NCI-H187 (cell line): ENCODE data around the gene RPE.
A peak's percentile ranks its signal among the peaks of the same experiment; 100 is the strongest.

Experiments used
- DNase-seq, 2 experiments: peaks; one replicate each; lab custom pipeline; 2025; lab: John Stamatoyannopoulos, UW

RPE gene

GRCh38 chr2:210000464-210001324 lies 1.7 kb upstream of the RPE start:
- DNase-seq: no peak

GRCh38 chr2:210003359-210003758 lies 921 bp downstream of the RPE start:
- no peak for DNase-seq

GRCh38 chr2:210004881-210005280 lies 2.4 kb downstream of the RPE start:
- DNase-seq: no peak

GRCh38 chr2:210007895-210008294 lies 5.5 kb downstream of the RPE start:
- DNase-seq: no peak

GRCh38 chr2:210009126-210009525 lies 6.7 kb downstream of the RPE start:
- DNase-seq: no peak

- no peak for DNase-seq
These were observed 7.5 kb downstream of the RPE start for GRCh38 chr2:210009896-210010295.

GRCh38 chr2:210020138-210020537 lies 17.7 kb downstream of the RPE start:
- DNase-seq: no peak

GRCh38 chr2:210022824-210023223 lies 20.4 kb downstream of the RPE start:
- no peak for DNase-seq

GRCh38 chr2:210027608-210028007 lies 25.2 kb downstream of the RPE start:
- DNase-seq: no peak

- peak; percentile 0 to 7 for DNase-seq
These were observed 25.7 kb downstream of the RPE start for GRCh38 chr2:210028178-210028577.

GRCh38 chr2:210034087-210034683 lies 31.7 kb downstream of the RPE start:
- DNase-seq: no peak

- DNase-seq: no peak
These were observed 33.2 kb downstream of the RPE start for GRCh38 chr2:210035679-210036078.

- no peak for DNase-seq
These were observed 35.6 kb downstream of the RPE start for GRCh38 chr2:210038078-210038477.

GRCh38 chr2:210046851-210047500 lies 44.5 kb downstream of the RPE start:
- DNase-seq: no peak

- DNase-seq: no peak
These were observed 47.4 kb downstream of the RPE start for GRCh38 chr2:210049831-210050230.

- DNase-seq: no peak
These were observed 48.4 kb downstream of the RPE start for GRCh38 chr2:210050885-210051284.

GRCh38 chr2:210054696-210055095 lies 52.3 kb downstream of the RPE start:
- no peak for DNase-seq

- no peak for DNase-seq
These were observed 53.4 kb downstream of the RPE start for GRCh38 chr2:210055825-210056224.

- no peak for DNase-seq
These were observed 60.9 kb downstream of the RPE start for GRCh38 chr2:210063306-210063705.
